ENCODE data around the gene ECE1. TPM values are rescaled to one million over a fixed set of nuclear protein-coding genes. Genes with fewer than 3 reads are reported as not detected.

The ECE1 gene
- polyA plus RNA-seq, 1 donor: 33.2 TPM

DNA sequence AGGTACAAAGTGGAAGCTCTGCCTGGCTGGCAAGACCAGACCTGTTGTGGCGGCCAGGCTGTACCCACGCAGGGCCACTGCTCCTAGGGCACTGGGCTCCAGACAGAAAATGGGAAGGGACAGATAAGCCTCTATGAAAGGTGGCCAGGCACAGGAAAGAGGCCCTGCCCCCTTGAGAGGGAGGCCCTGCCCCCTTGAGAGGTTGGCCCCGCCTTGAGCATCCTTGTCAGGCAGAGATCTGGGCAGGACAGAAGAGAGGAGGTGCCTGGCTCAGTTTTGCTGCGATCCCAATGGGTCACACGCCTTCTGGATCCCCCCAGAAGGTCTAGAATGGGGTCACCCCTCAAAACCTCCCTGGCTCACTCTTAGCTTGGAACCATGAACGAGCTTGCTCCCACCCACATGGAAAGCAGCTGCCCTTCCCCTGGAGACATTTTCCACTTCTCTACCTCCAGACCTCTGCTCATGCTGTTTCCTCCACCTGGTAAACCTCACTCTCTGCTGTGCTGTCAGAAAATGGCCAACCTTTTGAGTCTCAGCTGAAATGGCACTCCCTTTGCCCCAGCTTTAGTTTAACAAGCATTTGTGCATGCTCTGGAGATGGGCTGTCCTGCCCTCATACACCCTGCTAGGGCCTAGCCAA, 17.5 kb upstream of the ECE1 start:
- no peak for DNase-seq

DNA sequence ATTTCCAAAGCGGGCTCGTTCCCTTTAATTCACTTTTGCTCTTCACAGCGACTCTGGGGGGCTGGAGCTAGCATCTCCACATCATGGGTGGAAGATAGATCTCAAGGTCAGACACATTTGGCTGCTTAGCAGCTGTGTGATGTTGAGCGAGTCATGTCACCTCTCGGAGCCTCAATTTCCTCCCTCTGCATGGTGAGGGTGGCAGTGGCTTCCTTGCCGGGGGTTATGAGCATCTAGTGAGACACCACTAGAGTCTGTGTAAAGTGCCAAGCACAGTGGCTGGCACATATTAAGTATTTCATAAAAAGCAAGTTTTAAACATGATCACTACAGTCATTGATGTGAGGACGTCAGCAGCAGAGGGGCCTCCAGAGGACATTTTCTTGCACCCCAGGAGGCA, 16.9 kb upstream of the ECE1 start:
- no peak for DNase-seq

- no peak for DNase-seq
These were observed 15.6 kb upstream of the ECE1 start for GRCh38 chr1:21305900-21306189.

DNA sequence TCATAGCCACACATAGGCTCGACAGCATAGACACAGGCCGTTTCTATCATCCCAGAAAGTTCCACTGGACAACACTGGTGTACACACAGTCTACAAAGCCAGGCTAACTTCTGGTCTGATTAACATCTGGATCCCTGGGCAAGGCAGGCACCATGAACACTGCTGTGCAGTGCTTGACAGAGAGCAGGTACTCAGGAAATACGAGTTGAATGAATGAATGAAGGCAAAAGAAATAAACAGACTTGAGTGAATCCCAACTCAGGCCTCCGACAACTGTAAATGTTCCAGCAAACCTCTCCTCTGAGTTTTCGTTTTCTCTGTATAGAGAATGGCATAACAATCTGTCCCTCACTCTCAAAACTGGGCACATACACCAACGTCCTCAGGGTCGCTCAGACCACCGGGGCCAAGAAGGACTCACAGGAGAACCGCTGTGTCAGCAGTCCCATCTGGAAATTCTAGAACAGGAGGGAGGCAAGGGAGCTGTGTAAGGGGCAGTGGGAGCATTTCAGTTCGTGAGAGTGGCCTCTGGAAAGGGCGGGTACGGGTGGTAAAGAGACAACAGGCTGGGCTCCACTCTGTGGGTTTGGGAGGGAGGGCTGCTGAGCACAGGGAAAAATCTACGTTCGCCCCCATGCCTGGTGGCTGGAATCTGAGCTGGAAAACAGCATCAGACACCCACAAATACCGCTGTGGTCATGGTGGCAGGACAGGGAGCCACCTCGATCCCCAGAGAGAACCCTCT, 15.1 kb upstream of the ECE1 start:
- DNase-seq: no peak

- DNase-seq: no peak
These were observed 14.2 kb upstream of the ECE1 start for GRCh38 chr1:21304488-21304887.

DNA sequence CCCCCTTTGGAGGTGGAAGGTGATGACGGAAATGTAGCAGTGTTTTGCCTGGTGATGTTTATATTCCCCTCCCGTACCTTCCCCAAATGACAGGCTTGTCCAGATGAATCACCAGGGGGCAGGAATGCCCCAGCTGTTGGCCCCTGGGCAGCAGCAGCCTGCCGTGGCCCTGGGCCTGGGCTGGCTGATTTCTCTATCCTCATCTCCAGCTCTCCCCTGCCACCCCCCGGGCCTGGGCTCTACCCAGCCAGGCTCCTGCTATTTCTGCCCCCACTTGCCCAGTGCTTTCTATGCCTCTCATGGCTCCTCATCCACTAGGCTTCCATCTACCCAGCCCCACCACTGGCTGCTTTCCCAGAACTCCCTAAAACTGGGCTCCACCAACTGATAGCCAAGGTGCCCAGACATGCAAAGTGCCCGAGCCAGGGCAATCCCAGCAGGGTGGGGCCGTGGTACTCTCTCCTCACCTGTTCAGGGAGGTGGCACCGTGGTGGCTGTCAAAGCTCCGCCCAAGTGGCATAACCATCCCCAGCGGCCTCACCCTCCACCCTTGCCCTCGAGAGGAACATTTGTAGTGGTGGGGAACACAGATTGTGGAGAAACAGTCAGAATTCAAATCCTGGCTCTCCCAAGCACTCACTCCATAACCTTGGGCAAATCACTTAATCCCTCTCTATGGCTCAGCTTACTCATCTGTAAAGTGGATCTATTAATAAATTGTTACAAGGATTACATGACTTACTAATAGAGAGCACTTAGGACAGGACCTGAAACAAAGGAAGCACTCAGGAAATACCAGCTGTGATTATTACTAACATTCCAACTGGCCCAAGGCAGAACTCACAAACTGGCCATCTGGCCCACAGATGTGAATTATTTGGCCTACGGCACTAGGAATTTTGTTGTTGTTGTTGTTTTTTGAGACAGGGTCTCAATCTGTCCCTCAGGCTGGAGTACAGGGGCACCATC, 12.8 kb upstream of the ECE1 start:
- no peak for DNase-seq

DNA sequence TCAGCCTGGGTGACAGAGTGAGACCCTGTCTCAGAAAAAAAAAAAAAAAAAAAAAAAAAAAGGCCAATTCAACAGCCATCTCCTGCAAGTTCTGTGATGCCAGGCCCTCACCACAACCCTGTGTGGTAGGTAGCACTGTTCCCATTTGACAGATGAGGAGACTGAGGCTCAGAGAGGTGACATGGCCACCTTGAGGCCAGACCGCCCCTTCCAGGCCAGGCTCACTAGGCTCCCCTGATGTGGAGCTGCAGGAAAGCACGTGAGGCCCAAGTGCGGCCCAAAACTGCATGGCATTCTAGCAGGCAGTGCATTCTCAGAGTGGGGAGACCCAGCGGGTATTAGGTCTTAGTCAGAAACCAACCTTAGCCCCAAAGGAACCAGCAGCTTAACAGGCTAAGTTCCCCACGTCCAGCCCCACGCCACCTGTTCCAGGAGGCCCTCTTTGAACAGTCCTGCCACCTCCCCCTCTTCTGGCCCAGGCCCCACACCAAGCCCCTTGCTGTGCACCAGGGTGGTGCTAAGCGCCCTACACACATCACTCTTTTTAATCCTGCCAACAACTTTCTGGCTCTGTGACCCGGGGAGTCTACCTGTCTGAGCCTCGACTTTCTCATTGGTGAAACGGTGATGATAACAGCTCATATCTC, 11.7 kb upstream of the ECE1 start:
- DNase-seq: no peak

DNA sequence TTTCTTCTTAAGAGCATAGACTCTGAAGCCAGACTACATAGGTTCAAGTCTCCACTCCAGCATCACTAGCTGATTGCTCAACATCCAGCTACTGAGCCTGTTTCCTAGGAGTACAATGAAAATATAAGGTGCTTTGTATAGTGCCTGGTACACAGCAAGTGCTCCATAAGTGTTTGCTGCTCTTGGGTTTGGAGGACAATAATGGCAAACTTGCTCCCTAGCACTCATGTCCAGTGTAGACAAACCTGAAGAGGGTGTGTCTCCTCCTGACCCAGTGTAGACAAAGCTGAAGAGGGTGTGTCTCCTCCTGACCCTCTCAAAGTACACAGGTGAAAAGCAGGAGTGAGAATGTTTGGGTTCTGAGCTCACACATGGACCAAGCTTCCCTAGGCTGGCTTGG, 10.5 kb upstream of the ECE1 start:
- DNase-seq: no peak

GRCh38 chr1:21299780-21300395, 9.6 kb upstream of the ECE1 start:
- no peak for DNase-seq

- DNase-seq: no peak
These were observed 8.7 kb upstream of the ECE1 start for GRCh38 chr1:21298981-21299391.

DNA sequence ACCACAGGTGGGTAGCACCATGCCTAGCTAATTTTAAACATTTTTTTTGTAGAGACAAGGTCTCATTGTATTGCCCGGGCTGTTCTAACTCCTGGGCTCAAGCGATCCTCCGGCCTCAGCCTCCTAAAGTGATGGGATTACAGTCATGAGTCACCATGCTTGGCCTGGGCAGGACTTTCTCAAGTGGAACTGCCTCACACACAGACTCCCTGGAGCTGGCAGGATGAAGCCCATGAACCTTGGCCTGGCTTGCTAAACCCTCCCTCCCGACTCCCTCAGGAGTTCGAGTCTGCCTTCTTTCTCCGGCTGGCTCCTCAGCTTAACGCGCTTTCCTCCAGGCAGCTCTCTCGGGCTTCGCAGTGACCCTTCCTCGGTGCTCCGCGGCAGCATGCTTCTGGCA, 7.7 kb upstream of the ECE1 start:
- DNase-seq: no peak

DNA sequence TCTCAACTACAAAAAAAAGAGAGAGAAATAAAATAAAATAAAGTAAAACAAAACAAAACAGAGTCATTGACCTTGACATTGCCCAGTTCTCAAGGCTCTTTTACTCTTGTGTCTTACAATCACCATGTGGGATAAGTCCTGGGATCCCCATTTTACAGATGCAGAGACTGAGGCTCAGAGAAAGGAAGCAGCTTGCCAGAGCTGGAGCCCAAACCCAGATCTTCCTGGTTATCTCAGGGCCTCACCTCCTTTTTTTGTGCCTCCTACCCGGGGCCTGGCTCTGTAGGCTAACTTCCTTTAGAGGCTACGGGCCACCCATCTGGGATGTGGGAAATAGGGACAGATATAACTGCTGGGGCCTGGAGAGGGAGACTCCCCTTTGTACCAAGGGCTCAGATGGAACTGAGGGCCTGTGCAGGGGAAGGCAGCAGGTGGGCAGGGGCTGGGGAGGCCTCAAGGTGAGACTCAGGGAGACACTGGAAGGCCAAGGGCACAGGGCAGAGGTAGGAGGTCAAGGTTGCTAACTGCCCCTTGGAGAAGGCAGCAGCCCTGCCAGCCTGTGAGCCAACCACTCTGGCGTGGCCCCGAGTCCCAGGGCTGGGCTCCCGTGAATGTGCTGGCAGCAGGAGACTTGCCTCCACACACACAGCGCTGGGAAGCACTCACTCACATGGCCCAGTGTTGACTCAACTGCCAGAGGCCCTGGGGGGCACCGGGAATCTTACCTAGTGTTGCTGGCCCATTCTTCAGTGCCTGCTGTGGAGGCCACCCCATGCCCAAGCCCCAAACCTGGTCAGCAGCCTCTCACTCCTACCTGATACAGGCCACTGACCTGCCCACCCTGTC, 6.5 kb upstream of the ECE1 start:
- no peak for DNase-seq

GRCh38 chr1:21295545-21295944, 5.3 kb upstream of the ECE1 start:
- DNase-seq: no peak

DNA sequence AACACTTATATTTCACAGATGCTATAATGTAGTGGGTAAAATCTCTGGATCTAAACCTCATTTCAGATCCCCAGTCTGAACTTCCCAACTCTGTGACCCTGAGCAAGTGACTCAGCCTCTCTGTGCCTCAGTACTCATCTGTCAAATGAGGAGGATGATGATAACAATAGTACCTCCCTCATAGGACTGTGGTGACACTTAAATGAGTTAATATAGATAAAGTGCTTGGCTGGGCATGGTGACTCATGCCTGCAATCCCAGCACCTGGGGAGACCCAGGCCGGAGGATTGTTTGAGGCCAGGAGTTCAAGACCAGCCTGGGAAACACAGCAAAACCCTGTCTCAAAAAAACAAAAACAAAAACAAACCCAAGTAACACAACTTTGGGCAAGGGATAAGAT, 4.7 kb upstream of the ECE1 start:
- DNase-seq: no peak

GRCh38 chr1:21294266-21294989, 4.2 kb upstream of the ECE1 start:
- DNase-seq: no peak

DNA sequence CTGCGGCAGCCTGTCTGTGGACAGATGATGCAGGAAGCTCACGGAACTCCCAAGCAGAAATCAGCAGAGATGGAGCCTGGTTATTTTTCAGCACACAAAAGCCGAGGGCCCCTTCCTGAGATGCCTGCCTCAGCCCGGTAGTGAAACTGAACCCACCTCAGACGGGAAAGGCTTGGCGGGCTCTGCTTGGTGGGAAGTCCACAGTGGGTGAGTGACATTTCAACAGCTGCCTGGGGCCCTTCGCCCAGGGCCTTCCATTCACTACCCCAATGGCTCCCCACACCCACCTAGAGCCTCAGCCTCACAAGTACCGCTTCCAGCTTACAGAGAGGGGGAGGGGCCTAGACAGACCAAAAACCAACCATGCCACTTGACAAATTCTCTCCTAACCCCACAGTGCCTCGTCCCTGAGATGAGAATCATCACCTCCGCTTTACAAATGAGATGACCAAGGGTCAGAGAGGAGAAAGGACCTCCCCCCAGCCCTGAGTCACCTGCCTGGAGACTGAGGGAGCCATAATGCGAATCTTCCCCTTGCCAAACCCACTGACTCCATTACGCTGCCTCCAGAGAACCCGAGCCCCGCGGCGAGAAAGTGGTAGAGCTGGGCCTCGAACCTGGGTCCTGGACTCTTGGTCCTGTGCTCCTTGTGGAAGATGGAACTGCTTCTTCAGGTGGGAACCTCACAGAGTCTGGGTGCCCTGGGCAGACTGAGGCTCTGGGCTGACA, 3.4 kb upstream of the ECE1 start:
- no peak for DNase-seq

DNA sequence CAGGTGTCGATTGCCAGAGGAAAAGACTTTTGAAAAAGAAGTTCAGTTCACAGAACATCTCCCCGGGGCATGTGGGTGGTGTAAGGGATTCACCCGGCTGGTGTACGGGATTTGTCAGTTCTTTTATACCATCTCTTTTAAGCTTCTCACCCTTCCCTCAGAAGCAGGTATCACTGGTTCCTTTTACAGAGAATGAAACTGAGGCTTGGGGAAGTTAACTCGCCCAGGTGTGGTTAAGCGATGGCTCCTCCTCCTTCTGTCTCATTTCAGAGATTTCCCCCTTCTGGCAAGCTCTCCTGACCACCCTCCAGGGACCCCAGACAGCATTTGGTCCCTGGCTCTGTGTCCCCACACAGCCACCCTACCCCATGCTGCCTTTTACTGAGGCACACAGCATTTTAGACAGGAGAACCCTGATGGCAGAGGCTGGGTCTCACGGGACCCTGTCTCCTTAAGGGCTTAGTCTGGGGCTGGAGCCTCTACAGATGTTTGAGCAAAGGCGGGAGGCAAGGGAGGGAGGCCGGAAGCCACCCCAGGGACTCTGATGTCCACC, 2.8 kb upstream of the ECE1 start:
- no peak for DNase-seq

DNA sequence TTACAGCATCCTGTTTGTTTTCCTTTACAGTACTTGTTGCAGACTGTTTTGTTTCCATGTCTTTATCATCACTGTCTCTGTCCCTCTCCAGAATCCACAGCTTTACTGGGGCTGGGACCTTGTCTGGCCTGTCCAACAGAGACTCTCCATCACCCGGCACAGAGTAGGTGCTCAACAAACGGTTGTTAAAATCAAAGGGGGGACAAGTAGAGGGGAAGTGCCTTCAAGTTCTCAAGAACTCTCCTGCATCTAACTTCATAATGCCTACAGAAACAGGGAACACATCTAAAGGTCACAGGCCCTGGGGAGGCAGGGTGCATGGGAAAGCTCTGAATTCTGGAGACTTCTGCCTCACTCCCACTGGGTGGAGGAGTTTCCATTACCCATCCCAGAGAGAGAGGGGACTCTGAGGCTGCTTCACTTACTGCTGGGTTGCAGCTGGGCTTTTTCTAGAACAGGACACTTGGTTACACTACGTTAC, 2.3 kb upstream of the ECE1 start:
- no peak for DNase-seq

GRCh38 chr1:21291964-21292363, 1.7 kb upstream of the ECE1 start:
- DNase-seq: no peak

- no peak for DNase-seq
These were observed 921 bp upstream of the ECE1 start for GRCh38 chr1:21291184-21291583.
